Measurements from ENCODE around the gene ERAS.
"Not testable (repeated sequence)": the region's sequence is repeated elsewhere in the genome, so short reads cannot be mapped to it uniquely, and the experiment has no call there.

The ERAS gene

DNA sequence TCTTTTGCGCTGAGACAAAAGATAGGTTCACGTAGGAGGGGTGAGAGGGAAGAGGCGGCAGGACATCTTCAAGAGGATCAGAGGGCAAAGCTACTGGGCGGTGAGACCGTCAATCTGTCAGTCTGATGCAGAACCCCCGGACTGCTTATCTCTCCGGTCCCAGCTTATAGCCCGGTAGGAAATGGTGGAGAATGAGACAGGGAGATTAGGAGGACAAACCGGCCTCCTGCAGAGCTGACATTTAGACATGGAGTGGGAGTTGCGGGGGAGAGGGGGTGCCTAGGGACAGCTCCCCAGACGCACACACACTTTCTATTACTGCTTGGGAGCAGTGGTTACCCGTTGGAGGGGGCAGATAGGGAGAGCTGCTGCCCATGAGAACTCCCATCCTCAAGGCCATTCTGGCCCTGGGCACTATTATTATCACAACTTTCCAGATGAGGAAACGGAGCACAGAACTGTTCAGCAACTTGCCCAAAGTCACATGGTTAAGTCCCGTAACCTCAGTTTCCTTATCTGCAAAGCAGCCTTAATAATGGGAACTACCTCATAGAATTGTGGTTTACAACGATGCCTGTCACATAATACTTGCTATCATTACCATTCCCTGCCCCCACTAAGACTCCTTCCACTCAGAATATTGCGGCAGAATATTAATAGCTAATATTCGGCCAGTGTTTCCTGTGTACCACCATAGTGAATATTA lies 25.6 kb upstream of the ERAS start:
- no peak for DNase-seq

DNA sequence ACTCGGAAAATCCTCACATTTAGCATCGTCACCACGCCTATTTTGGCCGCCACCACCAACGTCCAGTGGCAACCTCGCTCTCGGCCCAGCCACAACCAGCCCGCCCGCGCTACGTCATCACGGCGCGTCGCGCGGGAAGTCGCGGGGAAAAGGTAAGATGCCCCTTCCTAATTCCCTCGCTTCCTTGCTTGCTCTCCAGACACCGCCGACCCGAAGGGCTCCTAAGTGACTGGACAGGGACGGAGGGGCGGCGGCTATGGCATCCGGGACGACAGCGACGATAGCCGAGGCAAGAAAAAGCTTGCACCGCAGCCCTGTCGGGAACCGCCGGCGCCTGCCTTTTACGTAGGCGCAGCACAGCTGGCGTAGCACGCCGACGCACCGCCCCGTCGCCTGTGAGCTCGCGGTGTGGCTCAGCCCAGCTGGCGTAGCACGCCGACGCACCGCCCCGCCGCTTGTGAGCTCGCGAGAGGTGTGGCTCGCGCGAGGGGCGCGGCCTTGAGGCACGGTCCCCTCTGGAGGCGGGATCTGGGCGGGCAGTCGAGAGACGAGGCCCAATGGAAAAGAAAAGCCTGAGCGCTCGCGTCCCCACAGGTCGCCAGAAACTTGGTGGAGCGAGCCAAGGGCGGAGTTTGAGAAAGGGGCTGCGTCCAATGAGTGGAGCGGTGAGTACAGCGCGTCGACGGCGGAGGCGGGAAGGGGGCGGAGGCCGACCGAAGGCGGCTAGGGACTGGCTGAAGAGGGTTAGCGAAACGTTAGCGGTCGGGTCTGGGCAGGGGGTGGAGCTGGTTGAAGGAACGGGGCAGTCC lies 24.8 kb upstream of the ERAS start, which contains the start of gene HDAC6:
HDAC6 (plus strand) TSS at position 788 of the 809 bp plus-strand sequence. CDS start 626 bp downstream, outside the sequence.
- DNase-seq = peak; percentile 95

DNA sequence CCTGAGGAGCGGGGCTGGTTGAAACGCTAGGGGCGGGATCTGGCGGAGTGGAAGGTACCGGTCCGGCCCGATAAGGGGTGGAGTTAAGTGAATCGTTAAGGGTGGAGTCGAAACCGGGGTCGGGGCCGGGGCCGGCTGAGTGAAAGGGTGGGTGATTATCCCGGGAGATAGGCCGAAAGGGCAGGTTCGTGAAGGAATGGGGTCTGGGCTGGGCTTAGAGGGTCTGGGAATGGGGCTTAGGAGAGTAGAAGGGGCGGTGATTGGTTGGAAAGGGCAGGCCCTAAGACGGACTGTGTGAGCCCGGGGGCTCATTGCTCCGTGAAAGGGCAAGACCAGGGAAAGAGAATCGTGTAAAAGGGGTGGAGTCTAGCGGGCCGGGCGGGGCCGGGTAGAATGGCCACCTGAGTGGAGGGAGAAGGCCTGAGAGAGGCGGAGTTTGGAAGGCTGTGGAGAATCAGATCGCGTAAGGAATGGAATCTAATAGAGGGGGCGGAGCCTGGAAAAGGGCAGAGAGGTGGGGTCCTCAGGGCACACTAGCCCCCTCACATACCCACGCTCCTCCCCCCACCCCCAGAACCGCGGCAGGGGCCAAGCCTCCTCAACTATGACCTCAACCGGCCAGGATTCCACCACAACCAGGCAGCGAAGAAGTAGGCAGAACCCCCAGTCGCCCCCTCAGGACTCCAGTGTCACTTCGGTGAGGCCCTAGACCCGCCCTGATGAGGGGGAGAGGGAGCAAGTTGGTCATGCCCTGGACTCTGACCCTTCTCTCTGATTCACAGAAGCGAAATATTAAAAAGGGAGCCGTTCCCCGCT lies 24.0 kb upstream of the ERAS start:
- DNase-seq = peak; percentile 52

DNA sequence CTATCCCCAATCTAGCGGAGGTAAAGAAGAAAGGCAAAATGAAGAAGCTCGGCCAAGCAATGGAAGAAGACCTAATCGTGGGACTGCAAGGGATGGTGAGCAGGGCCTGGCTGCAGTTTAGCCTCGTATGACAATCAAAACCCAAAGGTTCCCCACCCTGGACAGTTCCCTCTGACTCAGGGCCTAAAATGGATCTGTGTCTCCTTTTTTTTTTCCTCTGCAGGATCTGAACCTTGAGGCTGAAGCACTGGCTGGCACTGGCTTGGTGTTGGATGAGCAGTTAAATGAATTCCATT lies 23.5 kb upstream of the ERAS start:
- DNase-seq = no peak

DNA sequence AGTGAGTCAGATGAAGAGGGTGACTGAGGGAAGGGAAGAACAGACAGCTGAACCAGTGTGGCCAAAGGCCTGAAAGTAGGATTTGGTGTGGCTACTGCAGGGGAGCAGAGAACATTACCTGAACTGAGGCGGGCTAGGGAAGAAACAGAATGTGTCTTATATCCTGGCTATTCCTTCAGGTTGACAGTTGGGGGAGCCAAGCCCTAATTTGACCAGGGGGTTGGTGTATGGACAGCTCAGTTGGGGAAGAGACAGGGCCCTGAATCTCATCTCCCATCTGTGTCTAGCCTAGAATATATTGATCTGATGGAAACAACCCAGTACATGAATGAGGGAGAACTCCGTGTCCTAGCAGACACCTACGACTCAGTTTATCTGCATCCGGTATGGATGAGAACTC lies 20.2 kb upstream of the ERAS start:
- no peak for DNase-seq

DNA sequence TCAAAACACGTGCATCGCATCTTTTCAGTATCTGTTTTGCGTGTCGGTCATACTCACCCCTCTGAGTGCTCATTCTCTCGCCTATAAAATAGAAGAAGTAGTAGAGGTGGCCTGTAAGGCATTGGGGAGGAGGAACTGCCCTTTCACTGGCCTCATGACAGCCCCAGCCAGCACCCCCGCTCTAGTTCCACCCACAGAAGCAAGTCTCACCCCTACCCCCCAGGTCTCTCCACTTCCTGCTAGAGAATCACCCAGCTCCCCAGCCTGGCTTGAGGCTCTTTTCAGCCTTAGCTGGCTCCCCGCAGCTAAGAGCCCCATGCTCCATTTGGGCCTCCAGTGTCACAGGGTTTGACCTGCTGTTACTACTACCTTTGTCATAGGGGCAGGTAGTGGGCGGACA lies 12.7 kb upstream of the ERAS start:
- DNase-seq = no peak

DNA sequence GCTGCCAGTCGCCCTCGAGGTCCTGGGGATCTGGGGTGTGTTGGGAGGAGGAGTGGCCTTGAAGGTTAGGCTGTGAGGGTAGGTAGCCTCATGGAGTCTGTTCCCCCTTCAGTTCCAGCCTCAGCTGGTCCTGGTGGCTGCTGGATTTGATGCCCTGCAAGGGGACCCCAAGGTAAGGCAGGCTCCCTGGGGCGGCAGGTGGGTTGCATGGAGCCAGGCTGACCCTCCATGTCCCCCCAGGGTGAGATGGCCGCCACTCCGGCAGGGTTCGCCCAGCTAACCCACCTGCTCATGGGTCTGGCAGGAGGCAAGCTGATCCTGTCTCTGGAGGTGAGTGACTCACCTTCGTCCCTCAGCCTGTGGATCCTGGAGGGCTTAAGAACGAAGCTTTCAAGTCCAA lies 11.6 kb upstream of the ERAS start:
- DNase-seq = no peak

DNA sequence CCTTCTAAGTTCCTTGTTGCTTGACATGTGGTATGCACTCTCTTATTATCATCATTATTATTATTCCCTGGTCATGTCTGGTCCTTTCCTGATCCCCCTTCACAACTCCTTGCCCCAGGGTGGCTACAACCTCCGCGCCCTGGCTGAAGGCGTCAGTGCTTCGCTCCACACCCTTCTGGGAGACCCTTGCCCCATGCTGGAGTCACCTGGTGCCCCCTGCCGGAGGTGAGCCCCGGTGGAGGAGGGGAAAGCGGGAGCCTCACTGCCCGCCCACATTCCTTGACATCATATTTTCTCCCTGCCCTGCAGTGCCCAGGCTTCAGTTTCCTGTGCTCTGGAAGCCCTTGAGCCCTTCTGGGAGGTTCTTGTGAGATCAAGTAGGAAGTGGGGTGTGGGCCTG lies 11.0 kb upstream of the ERAS start:
- no peak for DNase-seq

DNA sequence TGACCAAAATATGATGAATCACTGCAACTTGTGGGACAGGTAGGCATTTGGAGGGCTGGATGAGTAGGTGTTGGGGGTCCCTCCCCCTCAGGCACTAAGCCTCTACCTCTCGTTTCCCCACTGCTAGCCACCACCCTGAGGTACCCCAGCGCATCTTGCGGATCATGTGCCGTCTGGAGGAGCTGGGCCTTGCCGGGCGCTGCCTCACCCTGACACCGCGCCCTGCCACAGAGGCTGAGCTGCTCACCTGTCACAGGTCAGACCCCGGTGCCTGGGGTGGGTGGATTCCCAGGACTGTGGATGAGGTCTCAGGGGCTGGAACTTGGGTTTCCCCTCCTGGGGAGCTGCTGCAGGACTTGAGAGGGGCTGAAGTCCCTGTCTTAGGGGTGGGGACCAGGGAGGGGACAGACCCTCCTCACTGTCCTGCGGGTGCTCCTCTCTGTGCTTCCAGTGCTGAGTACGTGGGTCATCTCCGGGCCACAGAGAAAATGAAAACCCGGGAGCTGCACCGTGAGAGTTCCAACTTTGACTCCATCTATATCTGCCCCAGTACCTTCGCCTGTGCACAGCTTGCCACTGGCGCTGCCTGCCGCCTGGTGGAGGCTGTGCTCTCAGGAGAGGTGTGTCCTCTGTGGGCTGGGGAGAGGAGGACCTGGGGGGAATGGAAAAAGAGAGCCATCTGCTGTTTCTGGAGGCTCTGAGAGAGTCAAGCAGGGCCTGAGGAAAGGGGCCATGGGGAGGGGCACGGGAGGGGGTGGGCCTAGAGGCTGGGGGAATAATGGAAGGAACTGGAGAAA lies 10.1 kb upstream of the ERAS start:
- no peak for DNase-seq

DNA sequence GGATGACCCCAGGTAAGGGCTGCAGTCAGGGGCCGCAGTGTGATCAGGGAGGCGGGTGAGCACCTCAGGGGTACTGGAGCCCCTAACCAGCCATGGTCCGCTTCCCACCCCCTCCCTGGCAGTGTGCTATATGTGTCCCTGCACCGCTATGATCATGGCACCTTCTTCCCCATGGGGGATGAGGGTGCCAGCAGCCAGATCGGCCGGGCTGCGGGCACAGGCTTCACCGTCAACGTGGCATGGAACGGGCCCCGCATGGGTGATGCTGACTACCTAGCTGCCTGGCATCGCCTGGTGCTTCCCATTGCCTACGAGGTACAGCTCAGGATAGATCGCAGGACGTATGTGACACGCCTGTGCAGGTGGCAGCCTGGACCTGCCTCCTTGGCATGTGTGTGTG lies 8.2 kb upstream of the ERAS start:
- DNase-seq = no peak

DNA sequence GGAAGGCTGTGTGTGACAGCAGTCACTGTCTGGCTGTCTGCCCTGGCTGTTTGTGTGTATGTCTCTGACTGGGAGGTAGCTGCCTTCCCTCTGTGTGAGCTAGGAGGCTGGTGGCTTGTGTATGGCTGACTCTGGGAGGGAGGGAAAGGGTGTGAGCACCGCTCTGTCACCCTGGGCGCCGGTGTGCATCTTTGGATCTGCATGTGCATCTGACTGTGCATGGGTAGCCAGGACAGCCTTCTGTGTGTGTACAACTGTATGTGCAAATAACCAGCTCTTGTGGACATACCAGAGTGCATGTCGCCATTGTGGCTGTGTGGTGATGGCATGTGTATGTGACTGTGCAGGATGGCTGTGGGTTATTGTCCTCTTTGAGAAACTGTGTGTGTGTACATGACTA lies 7.4 kb upstream of the ERAS start:
- DNase-seq = no peak

DNA sequence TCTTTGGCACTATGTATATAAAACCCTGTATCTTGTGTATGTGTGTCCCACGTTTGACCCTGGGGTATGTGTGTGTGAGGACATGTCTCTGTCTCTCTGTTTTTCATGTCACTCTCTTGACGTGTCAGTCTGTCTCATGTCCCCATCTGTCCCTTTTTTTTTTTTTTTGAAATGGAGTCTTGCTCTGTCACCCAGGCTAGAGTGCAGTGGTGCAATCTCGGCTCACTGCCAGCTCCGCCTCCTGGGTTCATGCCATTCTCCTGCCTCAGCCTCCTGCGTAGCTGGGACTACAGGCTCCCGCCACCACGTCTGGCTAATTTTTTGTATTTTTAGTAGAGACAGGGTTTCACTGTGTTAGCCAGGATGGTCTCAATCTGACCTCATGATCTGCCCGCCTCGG lies 6.9 kb upstream of the ERAS start:
- not testable (repeated sequence) for DNase-seq

DNA sequence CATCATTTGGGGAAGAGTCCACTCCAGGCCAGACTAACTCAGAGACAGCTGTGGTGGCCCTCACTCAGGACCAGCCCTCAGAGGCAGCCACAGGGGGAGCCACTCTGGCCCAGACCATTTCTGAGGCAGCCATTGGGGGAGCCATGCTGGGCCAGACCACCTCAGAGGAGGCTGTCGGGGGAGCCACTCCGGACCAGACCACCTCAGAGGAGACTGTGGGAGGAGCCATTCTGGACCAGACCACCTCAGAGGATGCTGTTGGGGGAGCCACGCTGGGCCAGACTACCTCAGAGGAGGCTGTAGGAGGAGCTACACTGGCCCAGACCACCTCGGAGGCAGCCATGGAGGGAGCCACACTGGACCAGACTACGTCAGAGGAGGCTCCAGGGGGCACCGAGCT lies 3.3 kb upstream of the ERAS start:
- DNase-seq = no peak

DNA sequence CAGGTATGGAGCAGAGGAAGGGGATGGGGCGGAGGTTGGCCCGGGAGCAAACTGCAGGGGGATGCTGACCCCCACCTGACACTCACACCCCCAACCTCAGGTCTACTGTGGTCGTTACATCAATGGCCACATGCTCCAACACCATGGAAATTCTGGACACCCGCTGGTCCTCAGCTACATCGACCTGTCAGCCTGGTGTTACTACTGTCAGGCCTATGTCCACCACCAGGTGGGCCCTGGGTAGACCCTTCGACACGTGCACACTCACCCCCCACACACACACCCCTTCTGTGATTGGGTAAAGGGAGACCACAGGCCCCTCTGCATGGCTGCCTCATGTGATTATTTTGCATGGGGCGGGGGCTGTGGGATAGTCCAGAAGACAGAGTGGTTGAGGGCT lies 2.2 kb upstream of the ERAS start:
- no peak for DNase-seq

DNA sequence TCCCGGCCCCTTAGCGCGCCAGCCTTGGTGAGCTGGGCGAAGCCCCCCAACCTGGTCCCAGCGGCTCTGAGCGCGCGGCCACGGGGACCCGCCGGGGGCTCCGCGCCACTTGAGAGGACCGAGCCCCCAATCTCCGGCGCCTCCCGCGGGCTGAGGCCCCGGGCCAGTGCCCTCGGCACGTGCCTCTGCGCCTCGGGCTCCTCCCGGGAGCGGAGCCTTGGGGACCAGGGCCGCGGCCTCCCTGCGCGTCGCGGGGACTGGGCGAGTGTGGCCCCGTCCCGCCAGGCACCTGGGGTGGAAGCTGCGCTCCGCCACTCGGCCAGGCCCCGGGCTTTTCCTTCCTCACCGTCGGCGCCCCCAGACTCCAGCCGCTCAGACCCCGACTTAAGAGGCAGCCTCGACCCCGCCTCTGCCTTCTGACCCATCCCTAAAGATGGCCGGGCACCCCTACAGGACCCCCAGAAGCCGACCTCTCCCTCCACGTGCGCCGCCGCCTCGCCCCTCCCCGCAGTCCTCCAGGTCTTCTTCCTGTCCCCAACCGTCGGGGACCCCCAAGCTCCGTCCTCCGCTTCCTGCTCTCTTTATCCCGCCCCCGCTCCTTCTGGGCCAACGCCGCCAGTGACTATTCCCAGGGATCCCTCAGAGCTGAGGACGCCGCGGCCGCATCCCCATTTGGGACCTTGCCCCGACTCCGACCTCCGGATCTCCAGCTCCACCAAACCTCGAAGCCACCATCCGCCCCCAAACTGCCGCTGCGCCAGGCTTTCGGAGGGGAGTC lies 752 bp downstream of the ERAS start:
- no peak for DNase-seq

DNA sequence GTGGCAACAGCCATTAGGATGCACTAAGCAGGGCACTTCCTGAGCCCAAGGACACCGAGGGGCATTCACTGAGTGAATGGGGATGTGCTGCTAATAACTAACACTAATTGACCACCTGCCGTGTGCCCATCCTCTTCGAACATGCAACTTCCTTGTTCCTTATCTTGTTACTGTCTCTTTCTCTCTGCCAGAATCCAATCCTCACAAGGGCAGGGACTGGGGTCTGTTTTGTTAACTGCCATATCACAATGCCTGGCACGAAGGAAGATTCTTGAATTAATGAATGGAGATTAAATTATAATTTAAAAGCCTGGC lies 1.3 kb downstream of the ERAS start:
- no peak for DNase-seq

DNA sequence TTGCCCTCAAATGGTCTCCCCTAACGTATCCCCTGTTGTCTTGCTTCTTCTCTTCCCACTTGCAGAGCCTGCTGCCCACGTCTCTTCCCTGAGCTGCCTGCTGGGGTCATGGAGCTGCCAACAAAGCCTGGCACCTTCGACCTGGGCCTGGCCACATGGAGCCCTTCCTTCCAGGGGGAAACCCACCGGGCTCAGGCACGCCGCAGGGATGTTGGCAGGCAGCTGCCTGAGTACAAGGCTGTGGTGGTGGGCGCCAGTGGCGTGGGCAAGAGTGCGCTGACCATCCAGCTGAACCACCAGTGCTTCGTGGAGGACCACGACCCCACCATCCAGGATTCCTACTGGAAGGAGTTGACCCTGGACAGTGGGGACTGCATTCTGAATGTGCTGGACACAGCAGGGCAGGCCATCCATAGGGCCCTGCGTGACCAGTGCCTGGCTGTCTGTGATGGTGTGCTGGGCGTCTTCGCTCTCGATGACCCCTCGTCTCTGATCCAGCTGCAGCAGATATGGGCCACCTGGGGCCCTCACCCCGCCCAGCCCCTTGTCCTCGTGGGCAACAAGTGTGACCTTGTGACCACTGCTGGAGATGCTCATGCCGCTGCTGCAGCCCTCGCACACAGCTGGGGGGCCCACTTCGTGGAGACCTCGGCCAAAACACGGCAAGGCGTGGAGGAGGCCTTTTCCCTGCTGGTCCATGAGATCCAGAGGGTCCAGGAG lies 2.9 kb downstream of the ERAS start:
- no peak for DNase-seq

DNA sequence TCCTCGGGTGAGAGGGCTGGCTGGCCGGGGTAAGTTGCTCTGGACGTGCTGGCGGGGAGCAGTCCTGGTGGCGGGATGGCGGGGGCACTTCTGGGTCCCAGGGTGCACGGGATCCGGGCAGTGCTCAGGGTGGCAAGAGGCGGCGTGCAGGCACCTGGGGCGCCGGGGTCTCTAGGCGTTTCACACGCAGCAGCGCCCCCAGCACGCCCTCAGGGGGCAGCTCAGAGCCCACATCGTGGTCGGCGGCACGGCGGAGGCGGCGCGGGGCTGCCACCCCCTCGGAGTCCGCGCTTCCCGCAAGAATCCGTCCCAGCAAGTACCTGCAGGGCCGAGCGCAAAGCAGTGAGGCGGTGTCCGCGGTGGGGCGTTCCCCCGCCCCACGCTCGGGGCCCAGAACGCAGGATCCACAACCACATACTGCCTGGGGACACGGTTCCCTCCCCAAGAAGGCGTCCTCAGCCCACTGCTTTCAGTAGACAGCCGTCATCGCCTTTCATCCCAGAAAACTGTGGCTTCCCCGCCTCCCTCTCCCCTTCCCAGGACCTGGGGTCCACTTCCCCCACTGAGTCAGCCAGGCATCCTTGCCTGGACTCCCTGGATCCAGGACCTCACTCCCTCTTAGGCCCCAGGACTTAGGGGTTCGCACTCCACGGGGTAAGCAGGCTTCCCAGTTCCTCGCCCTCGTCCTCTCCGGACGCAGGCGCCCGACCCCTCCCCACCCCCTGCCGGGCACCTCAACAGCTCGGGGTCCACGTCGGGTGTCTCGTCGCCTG lies 5.0 kb downstream of the ERAS start:
- DNase-seq = no peak

DNA sequence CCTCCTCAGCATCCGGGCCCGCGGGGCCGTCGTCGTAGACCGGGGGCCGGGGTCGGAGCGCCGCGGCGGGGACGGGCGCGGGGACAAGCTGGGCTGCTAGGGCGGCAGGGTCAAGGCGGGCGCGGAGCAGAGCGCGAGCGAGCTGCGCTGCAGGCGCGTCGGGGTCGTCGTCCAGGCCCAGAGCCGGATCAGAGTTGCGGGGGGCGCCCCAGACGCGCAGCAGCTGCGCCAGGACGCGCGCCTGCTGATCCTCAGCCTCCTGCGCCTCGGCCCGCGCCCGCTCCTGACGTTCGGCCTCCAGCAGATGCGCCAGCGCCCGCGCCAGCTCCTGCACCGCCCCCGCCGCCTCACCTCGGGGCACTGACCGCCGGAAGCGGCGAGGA lies 5.6 kb downstream of the ERAS start:
- DNase-seq = no peak

DNA sequence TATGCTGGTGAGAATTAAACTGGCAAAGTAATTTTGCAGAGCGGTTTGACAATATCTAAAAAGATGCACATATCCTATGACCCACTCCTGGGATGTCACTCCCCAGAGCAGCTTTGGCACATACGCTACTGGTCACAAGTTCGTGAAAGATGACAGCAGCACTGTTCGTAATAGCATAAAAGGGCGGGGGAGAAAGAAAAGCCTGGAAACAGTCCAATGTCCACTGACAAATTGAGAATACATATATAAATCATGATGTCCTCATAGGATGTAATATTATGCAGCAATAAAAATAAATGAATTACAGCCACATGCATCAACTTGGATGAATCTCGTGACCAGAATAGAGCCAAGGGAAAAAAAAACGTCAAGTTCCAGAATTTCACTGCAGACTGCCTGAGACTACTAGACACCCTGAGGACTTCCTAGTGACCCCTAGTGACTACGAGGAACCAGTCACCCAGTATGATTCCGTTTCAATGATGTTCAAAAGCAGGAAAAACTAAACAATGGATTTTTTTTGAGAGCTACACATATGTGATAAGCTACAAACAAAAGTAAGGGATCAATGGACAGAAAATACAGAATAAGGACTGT lies 7.3 kb downstream of the ERAS start:
- no peak for DNase-seq

DNA sequence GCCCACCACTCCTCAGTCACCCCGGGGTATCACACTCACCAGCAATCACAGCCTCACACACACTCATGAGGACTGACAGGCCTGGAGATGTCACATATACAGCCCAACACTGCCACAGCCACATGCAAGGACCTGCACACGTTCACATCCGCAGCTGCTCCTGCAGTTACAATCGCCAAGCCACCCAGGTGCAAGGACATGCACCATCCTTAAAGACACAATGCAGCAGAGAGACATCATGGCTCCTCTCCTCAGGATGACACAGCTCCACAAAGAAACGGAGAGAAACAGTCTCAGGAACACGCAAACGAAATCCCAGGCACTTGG lies 8.0 kb downstream of the ERAS start:
- no peak for DNase-seq

All from activated naive CD4-positive, alpha-beta T cell treated with anti-CD3 and anti-CD28 coated beads, Interleukin-2, amount 50 U/mL, for 16 hours (primary cell).